Esophagus squamous epithelium (tissue), 5 donors: ENCODE results near the gene BFSP2. TPM values are rescaled to one million over a fixed set of nuclear protein-coding genes. Genes with fewer than 3 reads are reported as not detected.

Source experiments
- DNase-seq: peaks from one replicate; lab custom pipeline; 2025; lab: John Stamatoyannopoulos, UW
- H3K27ac ChIP-seq, 4 donors: fragments of 200-600 bp; sonication (generic); one replicate each; pipeline ENCODE4 v1.5.1; 2016 to 2019; ENCODE audit warnings: mild to moderate bottlenecking in 1 of 4
- H3K27me3 ChIP-seq, 4 donors: fragments of 200-600 bp; sonication (generic); 1 replicate in 3 of 4; 2 replicates in 1 of 4; pipeline versions ENCODE4 v1.5.1 to v1.6.0; 2017 to 2021; ENCODE audit warnings: antibody characterized with exemption in 1 of 4
- H3K36me3 ChIP-seq, 3 donors: fragments of 200-600 bp; sonication (generic); one replicate each; pipeline ENCODE4 v1.5.1; 2016 to 2019
- H3K4me1 ChIP-seq, 3 donors: fragments of 200-600 bp; sonication (generic); one replicate each; pipeline ENCODE4 v1.5.1; 2017 to 2019
- H3K4me3 ChIP-seq, 4 donors: fragments of 200-600 bp; sonication (generic); 1 replicate in 3 of 4; 2 replicates in 1 of 4; pipeline ENCODE4 v1.5.1; 2016 to 2019; ENCODE audit warnings: mild to moderate bottlenecking in 2 of 4, moderate library complexity in 1 of 4
- H3K9me3 ChIP-seq, 3 donors: fragments of 200-600 bp; sonication (generic); one replicate each; pipeline ENCODE4 v1.5.1; 2016 to 2019
- POLR2A ChIP-seq, 4 donors: fragments of 450-650 bp; IDR thresholded peaks; one replicate each; pipeline ENCODE4 v1.6.1; 2017; ENCODE audit warnings: antibody characterized with exemption in 4 of 4, mild to moderate bottlenecking in 4 of 4, moderate library complexity in 3 of 4
- WGBS, 2 donors: methylation state at CpG; one replicate each; pipeline ENCODE4 v1.1.5; 2018; 5-methylcytosine and 5-hydroxymethylcytosine counted together
- intact Hi-C: fragments of 100-400 bp; cut with DNase I; formaldehyde crosslinking; loops from one replicate; pipeline ENCODE4 v1.15.0; 2022
- total RNA-seq, 4 donors: library from RNA; depleted of rRNA; stranded (reverse); fragments of >200 nt; gene quantifications; one replicate each; pipeline ENCODE4 v1.1.0, GENCODE V29; 2016
- TF ChIP-seq, protein P1 (sequence below), 6 experiments: fragments of 450-650 bp in 4 of 6; fragments of 200-600 bp in 2 of 6; sonication (generic) in 2 of 6; IDR thresholded peaks; one replicate each; pipeline ENCODE4 v1.5.1; 2016 to 2019; ENCODE audit warnings: antibody characterized with exemption in 6 of 6, mild to moderate bottlenecking in 4 of 6, moderate library complexity in 4 of 6
- donor health status: DM: yes; HTN: yes; CAD: no.

Gene BFSP2, protein sequence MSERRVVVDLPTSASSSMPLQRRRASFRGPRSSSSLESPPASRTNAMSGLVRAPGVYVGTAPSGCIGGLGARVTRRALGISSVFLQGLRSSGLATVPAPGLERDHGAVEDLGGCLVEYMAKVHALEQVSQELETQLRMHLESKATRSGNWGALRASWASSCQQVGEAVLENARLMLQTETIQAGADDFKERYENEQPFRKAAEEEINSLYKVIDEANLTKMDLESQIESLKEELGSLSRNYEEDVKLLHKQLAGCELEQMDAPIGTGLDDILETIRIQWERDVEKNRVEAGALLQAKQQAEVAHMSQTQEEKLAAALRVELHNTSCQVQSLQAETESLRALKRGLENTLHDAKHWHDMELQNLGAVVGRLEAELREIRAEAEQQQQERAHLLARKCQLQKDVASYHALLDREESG
- total RNA-seq: not detected

DNA sequence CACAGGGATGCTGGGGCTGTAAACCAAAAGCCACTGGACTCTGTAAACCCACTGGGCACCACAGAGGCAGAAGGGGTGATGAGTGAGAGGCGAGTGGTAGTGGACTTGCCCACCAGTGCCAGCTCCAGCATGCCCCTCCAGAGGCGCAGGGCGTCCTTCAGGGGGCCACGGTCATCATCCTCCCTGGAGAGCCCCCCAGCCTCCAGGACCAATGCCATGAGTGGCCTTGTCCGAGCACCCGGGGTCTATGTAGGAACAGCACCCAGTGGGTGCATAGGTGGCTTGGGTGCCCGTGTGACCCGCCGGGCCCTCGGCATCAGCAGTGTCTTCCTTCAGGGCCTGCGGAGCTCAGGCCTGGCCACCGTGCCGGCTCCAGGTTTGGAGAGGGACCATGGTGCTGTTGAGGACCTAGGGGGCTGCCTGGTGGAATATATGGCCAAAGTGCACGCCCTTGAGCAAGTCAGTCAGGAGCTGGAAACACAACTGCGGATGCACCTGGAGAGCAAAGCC is at the start of gene BFSP2:
TSS of gene BFSP2 (plus strand) at position 51 of the 510 bp plus-strand sequence. CDS start at position 79, 28 bp downstream.
- no peak for DNase-seq
- Histone ChIP-seq H3K4me3 (no peak within 1 kb of the TSS), H3K9me3 (no peaks in the 10 kb centered on the region), H3K36me3 (no peaks in the 10 kb centered on the region), H3K27ac (no peak within 1 kb of the TSS), H3K27me3 (no peaks in the 10 kb centered on the region), H3K4me1 (no peaks in the 10 kb centered on the region)
- intact Hi-C loops: no loop called here
- TF ChIP-seq POLR2A (IDR thresholded peaks at IDR 0.05): no peak
- TF ChIP-seq, protein P1, sequence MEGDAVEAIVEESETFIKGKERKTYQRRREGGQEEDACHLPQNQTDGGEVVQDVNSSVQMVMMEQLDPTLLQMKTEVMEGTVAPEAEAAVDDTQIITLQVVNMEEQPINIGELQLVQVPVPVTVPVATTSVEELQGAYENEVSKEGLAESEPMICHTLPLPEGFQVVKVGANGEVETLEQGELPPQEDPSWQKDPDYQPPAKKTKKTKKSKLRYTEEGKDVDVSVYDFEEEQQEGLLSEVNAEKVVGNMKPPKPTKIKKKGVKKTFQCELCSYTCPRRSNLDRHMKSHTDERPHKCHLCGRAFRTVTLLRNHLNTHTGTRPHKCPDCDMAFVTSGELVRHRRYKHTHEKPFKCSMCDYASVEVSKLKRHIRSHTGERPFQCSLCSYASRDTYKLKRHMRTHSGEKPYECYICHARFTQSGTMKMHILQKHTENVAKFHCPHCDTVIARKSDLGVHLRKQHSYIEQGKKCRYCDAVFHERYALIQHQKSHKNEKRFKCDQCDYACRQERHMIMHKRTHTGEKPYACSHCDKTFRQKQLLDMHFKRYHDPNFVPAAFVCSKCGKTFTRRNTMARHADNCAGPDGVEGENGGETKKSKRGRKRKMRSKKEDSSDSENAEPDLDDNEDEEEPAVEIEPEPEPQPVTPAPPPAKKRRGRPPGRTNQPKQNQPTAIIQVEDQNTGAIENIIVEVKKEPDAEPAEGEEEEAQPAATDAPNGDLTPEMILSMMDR (IDR thresholded peaks at IDR 0.05): no peak
- 85 to 92% methylated on average over 5 of the region's 15 CpGs for WGBS, 2 donors

DNA sequence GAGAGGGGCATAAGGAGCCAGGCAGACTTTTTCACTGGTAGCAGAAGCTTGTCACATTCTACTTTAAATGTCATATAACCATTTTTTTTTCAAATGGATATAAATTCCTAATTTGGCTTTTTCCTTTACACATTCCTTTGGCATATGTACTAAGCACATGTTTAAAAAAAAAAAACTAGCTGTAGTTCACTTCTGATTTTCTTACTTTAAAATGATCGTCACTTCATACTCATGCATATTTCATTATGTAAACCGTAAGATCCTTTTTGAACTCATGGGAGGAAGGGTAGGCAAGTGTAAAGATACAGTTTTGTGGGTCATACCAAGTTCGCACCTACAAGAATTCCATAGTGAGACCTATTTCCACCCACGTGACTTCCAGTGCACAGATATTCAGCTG is 45.1 kb upstream of the BFSP2 start:
- no peak for DNase-seq
- no peaks in the 10 kb centered on the region for H3K36me3 ChIP-seq

DNA sequence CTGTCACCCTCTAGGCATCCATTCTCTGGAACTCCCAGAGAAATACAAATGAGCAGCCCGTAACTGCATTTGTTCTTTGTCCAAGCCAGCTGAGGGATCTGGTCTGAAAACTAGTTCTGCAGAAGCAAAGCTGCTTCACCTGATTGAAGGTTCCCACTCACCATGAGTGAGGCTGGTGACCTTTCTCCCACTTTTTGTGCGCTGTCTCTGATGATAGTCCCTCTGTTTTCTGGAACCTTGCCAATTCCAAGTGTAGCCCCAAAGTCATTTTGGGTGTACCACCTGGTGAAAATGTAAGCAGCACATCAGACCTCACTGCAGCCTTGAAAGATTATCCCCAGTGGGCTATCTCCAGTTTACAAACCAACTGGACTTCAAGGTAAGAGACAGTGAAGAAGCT is 39.4 kb upstream of the BFSP2 start:
- intact Hi-C loops: no loop called here
- no peak for DNase-seq
- H3K27ac ChIP-seq: no peak overlapping the region
- peaks cover 0 to 6% (median 3%) of the 10 kb centered on the region in 3 donors for H3K9me3 ChIP-seq
- WGBS, 2 donors: 88 to 90% methylated on average over 2 of the region's 2 CpGs
- no peaks in the 10 kb centered on the region for H3K4me1 ChIP-seq
- no peak for TF ChIP-seq POLR2A (IDR thresholded peaks at IDR 0.05)
- TF ChIP-seq, protein P1 (IDR thresholded peaks at IDR 0.05): no peak
- H3K27me3 ChIP-seq: no peaks in the 10 kb centered on the region
- H3K4me3 ChIP-seq: no peak overlapping the region
- H3K36me3 ChIP-seq: no peaks in the 10 kb centered on the region

More for the DNA sequence above, 45.1 kb upstream of the BFSP2 start:
- Histone ChIP-seq H3K27me3 (no peaks in the 10 kb centered on the region), H3K9me3 (peaks cover 0 to 6% (median 3%) of the 10 kb centered on the region in 3 donors), H3K27ac (no peak overlapping the region), H3K4me1 (no peaks in the 10 kb centered on the region), H3K4me3 (no peak overlapping the region)
- intact Hi-C loops: no loop called here
- TF ChIP-seq POLR2A (IDR thresholded peaks at IDR 0.05): no peak
- TF ChIP-seq, protein P1 (IDR thresholded peaks at IDR 0.05): no peak
- 73 to 78% methylated on average over 4 of the region's 4 CpGs for WGBS, 2 donors

DNA sequence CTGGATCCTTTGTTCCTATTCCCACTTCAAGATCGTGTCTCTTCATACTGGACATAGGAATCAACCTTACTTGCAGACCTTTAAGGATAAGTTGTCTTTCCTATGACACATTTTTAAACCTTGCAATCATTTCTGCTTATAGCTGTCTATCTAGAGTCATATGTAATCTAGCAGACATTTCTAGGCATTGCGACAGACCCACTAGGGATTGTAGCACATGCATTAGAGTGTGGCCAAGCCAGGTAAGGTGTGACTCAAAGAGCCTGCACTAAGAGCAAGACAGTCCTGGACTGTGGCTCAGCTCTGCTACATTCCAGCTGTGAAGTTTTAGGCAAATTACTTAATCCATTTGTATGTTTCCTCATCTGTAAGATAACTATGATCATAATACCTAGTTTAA is 38.8 kb upstream of the BFSP2 start:
- no peak for DNase-seq
- Histone ChIP-seq H3K4me1 (no peaks in the 10 kb centered on the region), H3K27me3 (no peaks in the 10 kb centered on the region), H3K4me3 (no peak overlapping the region), H3K9me3 (peaks cover 0 to 6% (median 3%) of the 10 kb centered on the region in 3 donors), H3K36me3 (no peaks in the 10 kb centered on the region), H3K27ac (no peak overlapping the region)
- 89 to 93% methylated on average over 2 of the region's 2 CpGs for WGBS, 2 donors
- intact Hi-C loops: no loop called here
- TF ChIP-seq, protein P1 (IDR thresholded peaks at IDR 0.05): no peak
- TF ChIP-seq POLR2A (IDR thresholded peaks at IDR 0.05): no peak

DNA sequence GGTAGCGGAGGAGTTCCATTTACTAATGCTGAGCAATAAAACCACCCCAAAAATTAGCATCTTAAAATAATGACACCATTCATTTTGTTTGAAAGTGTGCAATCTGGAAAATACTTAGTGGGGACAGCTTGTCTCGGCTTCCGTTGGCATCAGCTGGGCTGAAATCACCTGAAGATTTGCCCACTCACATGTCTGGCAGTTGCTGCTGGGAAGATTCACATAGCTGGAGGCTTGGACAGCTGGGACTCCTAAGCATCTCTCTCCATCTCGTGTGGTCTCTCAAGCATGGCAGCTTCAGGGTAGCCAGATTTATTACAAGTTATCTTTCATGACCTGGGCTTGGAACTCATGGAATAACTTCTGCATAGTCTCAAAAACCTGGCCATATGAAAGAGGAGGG is 38.4 kb upstream of the BFSP2 start:
- WGBS, 2 donors: 56 to 72% methylated on average over 4 of the region's 4 CpGs
- intact Hi-C loops: no loop called here
- H3K4me1 ChIP-seq: no peaks in the 10 kb centered on the region
- H3K9me3 ChIP-seq: peaks cover 0 to 5% (median 2%) of the 10 kb centered on the region in 3 donors
- no peaks in the 10 kb centered on the region for H3K27me3 ChIP-seq
- no peak overlapping the region for H3K27ac ChIP-seq
- TF ChIP-seq, protein P1 (IDR thresholded peaks at IDR 0.05): no peak
- no peak for TF ChIP-seq POLR2A (IDR thresholded peaks at IDR 0.05)
- no peak for DNase-seq
- no peaks in the 10 kb centered on the region for H3K36me3 ChIP-seq
- H3K4me3 ChIP-seq: no peak overlapping the region
